Measurements from ENCODE around the gene MIB1.

MIB1 gene

DNA sequence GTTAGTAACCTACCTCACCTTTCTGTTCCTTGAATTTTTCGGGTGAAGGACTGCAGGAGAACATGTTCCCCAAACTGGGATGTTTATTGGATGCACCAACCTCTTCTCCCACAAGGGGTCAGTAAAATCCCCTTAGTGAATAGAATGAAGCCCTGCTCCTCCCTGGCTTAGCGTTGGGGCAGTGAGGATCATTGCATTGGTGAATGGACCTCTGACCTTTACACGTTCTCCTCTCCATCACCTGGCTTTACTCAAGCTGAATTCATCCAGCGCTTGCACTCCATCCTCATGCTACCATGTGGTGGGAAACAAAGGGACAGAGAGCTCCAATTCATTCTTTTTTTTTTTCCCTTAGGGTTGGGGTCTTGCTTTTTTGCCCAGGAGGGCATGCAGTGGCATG, 157.2 kb downstream of the MIB1 start:
- peak; percentile 39 for DNase-seq

- DNase-seq = no peak
Observed at GRCh38 chr18:21900605-21901352, 160.2 kb downstream of the MIB1 start.

- DNase-seq = no peak
Observed at GRCh38 chr18:21901423-21901945, 160.9 kb downstream of the MIB1 start.

DNA sequence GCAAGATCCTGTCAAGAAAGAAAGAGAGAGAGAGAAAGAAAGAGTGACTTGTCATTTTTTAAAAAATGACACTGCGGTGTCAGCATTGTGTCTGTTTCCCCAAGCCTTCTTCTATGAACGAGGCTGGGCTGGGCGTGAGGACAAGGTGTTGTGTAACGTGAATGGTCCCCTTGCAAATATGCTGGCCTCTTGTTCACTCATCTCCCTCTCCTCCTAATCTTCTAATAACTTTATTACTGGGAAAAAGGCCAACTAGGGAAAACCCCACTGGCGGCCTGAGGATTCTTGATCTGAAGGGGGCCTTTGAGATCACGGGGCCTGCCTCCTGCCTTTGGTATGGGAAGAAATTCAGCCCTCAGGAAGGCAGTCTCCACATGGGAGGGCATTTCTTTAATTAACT, 163.1 kb downstream of the MIB1 start:
- no peak for DNase-seq

GRCh38 chr18:21904856-21905255, 164.3 kb downstream of the MIB1 start:
- DNase-seq = no peak

GRCh38 chr18:21907451-21907850, 166.9 kb downstream of the MIB1 start:
- no peak for DNase-seq

GRCh38 chr18:21908711-21909110, 168.1 kb downstream of the MIB1 start:
- no peak for DNase-seq

- DNase-seq = no peak
Observed at GRCh38 chr18:21910906-21911305, 170.3 kb downstream of the MIB1 start.

DNA sequence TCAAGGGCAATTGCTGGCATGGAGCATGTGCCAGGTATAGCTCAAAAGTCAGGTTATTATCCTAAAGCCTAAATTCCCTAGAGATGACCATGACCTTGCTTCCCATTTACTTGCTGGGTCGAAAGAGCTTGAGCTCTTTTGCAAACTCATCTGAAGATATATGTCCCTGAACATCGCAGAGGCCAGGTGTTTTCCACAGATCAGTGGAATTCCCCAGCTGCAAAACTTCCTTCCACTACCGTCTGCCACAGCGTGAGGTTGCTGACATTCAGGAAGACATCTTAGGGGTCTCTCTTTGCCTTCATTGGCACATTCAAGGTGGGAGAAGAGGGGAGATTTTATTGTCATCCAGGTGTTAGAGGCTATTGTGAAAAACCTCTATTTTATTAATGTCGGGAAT, 171.0 kb downstream of the MIB1 start:
- no peak for DNase-seq

GRCh38 chr18:21912339-21913239, 172.0 kb downstream of the MIB1 start:
- DNase-seq = no peak

DNA sequence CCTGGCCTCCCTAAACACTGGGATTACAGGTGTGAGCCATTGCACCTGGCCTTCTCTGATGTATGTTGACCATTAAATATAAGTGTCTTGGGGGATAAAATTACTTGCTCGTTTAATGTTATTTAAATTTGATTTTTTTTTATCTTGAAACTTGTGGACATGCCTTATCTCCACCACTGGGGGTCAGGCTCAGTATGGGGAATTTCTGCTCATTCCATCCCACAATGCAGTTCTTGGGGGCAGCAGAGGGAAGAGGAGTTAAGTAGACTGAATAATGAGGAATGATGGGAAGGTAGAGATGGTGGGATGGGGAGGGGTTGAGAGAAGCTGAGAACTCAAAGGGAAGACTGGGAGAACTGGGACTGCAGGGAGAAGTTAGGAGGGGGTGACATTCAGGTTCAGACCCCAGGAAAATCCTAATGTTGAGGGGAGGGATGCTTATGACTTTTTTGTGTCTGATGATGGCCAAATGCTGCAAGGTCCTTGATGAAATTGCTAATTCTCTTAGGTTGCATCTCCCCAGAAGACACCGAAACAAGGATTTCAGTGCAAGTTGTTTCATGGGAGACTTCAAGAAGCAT, 174.2 kb downstream of the MIB1 start:
- peak; percentile 16 for DNase-seq

DNA sequence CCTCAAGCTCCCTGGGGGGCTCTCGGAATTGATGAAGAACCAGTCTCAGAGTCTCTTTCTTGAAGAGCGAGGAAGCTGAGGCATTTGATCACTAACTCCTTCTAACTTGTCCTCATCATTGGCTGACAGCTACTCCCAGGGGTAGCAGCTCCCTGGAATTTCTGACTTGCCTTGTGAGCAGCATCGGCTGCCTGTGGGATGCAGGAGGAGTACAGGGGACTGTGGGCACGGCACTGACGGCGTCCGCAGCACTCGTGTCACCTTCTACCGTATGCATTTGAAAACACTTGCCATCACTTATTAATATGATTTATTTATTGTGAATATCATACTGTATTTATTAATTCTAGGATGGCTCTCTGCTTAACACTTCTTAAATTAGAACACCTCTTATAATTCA, 175.0 kb downstream of the MIB1 start:
- no peak for DNase-seq

GRCh38 chr18:21916594-21916993, 176.0 kb downstream of the MIB1 start:
- DNase-seq = no peak

DNA sequence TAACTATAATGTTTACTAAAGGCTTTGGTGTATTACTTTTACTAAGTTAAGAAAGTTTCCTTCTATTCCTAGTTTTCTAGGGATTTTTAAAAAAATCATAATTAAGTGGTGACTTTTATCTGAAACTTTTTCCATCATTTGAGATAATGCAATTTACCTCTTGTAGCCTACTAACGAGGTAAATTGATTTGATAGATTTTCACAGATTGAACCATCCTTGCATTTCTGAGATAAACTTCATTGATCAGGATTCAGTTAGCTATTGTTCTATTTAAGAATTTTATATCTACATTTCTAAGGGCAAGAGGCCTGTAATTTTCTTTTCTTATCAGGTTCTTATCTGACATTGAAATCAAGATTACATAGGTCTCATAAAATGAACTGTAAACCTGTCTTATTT, 178.1 kb downstream of the MIB1 start:
- no peak for DNase-seq
